Measurements from ENCODE around the gene RPS15.

DNA sequence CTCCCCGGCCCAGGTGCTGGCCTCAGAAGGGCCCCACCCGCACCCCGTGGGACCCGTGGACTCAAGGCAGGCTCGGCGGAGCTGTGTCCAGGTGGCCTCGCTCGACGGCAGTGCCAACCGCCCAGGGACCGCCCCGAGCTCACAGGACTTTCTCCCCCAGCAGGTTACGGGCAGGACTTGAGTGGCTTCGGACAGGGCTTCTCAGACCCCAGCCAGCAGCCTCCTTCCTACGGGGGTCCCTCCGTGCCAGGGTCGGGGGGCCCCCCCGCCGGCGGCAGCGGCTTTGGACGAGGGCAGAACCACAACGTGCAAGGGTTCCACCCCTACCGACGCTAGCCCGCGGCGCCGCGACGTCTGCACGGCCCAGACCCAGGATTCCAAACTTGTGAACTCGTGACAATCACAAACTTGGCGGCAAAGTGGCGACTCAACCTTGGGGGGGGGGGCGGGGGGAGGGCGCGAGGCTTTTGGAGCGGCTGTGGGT lies 3.6 kb upstream of the RPS15 start:
- TF ChIP-seq, protein P1, sequence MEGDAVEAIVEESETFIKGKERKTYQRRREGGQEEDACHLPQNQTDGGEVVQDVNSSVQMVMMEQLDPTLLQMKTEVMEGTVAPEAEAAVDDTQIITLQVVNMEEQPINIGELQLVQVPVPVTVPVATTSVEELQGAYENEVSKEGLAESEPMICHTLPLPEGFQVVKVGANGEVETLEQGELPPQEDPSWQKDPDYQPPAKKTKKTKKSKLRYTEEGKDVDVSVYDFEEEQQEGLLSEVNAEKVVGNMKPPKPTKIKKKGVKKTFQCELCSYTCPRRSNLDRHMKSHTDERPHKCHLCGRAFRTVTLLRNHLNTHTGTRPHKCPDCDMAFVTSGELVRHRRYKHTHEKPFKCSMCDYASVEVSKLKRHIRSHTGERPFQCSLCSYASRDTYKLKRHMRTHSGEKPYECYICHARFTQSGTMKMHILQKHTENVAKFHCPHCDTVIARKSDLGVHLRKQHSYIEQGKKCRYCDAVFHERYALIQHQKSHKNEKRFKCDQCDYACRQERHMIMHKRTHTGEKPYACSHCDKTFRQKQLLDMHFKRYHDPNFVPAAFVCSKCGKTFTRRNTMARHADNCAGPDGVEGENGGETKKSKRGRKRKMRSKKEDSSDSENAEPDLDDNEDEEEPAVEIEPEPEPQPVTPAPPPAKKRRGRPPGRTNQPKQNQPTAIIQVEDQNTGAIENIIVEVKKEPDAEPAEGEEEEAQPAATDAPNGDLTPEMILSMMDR (IDR thresholded peaks at IDR 0.05): no peak
- TF ChIP-seq EP300 (IDR thresholded peaks at IDR 0.05) (no peak), POLR2A (IDR thresholded peaks at IDR 0.05) (no peak)
